Hepatocyte (in vitro differentiated cells): ENCODE measurements around the gene HKDC1. TPM values are rescaled to one million over a fixed set of nuclear protein-coding genes. Genes with fewer than 3 reads are reported as not detected.

Experiments used
- DNase-seq: peaks from one replicate; pipeline ENCODE4 v3.0.0-alpha.2; 2016; ENCODE audit warnings: low spot score
- H2AFZ ChIP-seq: fragments of 200-600 bp; sonication (generic); 2 replicates; pipeline ENCODE4 v1.6.0; 2016; ENCODE audit warnings: antibody characterized with exemption, mild to moderate bottlenecking
- H3K27ac ChIP-seq: fragments of 200-600 bp; sonication (generic); 2 replicates; pipeline ENCODE4 v1.5.1; 2016; ENCODE audit warnings: mild to moderate bottlenecking
- H3K27me3 ChIP-seq: fragments of 200-600 bp; sonication (generic); 2 replicates; pipeline ENCODE4 v1.6.1; 2016
- H3K36me3 ChIP-seq: fragments of 200-600 bp; sonication (generic); replicated peaks from 2 replicates; pipeline ENCODE4 v1.5.1; 2016; ENCODE audit warnings: low read depth; ENCODE audit not compliant: insufficient read depth
- H3K4me1 ChIP-seq: fragments of 200-600 bp; sonication (generic); 2 replicates; pipeline ENCODE4 v1.5.1; 2016; ENCODE audit warnings: mild to moderate bottlenecking, moderate library complexity; ENCODE audit not compliant: insufficient read depth
- H3K4me2 ChIP-seq: fragments of 200-600 bp; sonication (generic); 2 replicates; pipeline ENCODE4 v1.6.0; 2016
- H3K4me3 ChIP-seq: fragments of 200-600 bp; sonication (generic); 2 replicates; pipeline ENCODE4 v1.5.1; 2016; ENCODE audit warnings: mild to moderate bottlenecking
- H3K79me2 ChIP-seq: fragments of 200-600 bp; sonication (generic); 2 replicates; pipeline ENCODE4 v1.6.0; 2017; ENCODE audit warnings: mild to moderate bottlenecking
- H3K9me2 ChIP-seq: fragments of 200-600 bp; sonication (generic); replicated peaks from 2 replicates; pipeline ENCODE4 v1.6.0; 2017; ENCODE audit warnings: mild to moderate bottlenecking; ENCODE audit not compliant: insufficient read depth
- H3K9me3 ChIP-seq: fragments of 200-600 bp; sonication (generic); 2 replicates; pipeline ENCODE4 v1.5.1; 2016; ENCODE audit warnings: low read depth, mild to moderate bottlenecking
- H4K20me1 ChIP-seq: fragments of 200-600 bp; sonication (generic); 2 replicates; pipeline ENCODE4 v1.6.0; 2016; ENCODE audit warnings: mild to moderate bottlenecking; ENCODE audit not compliant: insufficient read depth, poor library complexity, severe bottlenecking
- CTCF ChIP-seq: fragments of 200-600 bp; sonication (generic); IDR thresholded peaks from 2 replicates; pipeline ENCODE4 v1.5.1; 2016; ENCODE audit warnings: antibody characterized with exemption, mild to moderate bottlenecking; ENCODE audit not compliant: poor library complexity
- EZH2 ChIP-seq: fragments of 200-600 bp; sonication (generic); IDR thresholded peaks from 2 replicates; pipeline ENCODE4 v1.6.1; 2016; ENCODE audit warnings: antibody characterized with exemption, mild to moderate bottlenecking, borderline replicate concordance
- EZH2phosphoT487 ChIP-seq: fragments of 200-600 bp; sonication (generic); IDR thresholded peaks from one replicate; pipeline ENCODE4 v1.6.1; 2018; ENCODE audit warnings: antibody characterized with exemption, mild to moderate bottlenecking, low read depth, moderate library complexity; ENCODE audit not compliant: unreplicated experiment, severe bottlenecking
- WGBS: methylation state at CpG from one replicate; pipeline ENCODE4 v1.1.6; 2016; ENCODE audit warnings: low lambda C conversion rate; ENCODE audit errors: missing lambda C conversion rate; 5-methylcytosine and 5-hydroxymethylcytosine counted together
- polyA plus RNA-seq: library from polyadenylated mRNA; unstranded; fragments of >200 nt; fragmentation: Nextera tagmentation; extraction: Ambion mirVana; gene quantifications from 2 replicates; pipeline ENCODE4 v1.2.1, GENCODE V29; 2016
- total RNA-seq: library from RNA; depleted of rRNA; stranded (reverse); fragments of >200 nt; gene quantifications from 2 replicates; pipeline ENCODE4 v1.2.3, GENCODE V29; 2014

The HKDC1 gene
- total and polyA plus RNA-seq, 2 experiments from 2014 or later: 23.6 to 27.9 TPM

- Histone ChIP-seq H3K4me3 (no peak overlapping the region), H3K36me3 (no peaks in the 10 kb centered on the region), H4K20me1 (no peaks in the 10 kb centered on the region), H3K27ac (no peak overlapping the region), H3K9me2 (no peaks in the 10 kb centered on the region), H3K9me3 (no peaks in the 10 kb centered on the region), H3K79me2 (no peaks in the 10 kb centered on the region), H3K4me2 (no peak overlapping the region), H2AFZ (no peak overlapping the region), H3K4me1 (no peaks in the 10 kb centered on the region), H3K27me3 (no peaks in the 10 kb centered on the region)
- TF ChIP-seq EZH2phosphoT487 (no peak), EZH2 (no peak), CTCF (no peak)
- DNase-seq: no peak
- 94% methylated on average over 17 of the region's 17 CpGs for WGBS
Observed at GRCh38 chr10:69265521-69265920, 45.4 kb downstream of the HKDC1 start.

- no peaks in the 10 kb centered on the region for H3K27me3 ChIP-seq
- no peak overlapping the region for H2AFZ ChIP-seq
- no peaks in the 10 kb centered on the region for H4K20me1 ChIP-seq
- no peak for TF ChIP-seq CTCF
- TF ChIP-seq EZH2: no peak
- no peak overlapping the region for H3K4me3 ChIP-seq
- DNase-seq: no peak
- no peak overlapping the region for H3K4me2 ChIP-seq
- WGBS: 93% methylated on average over 14 of the region's 14 CpGs
- no peaks in the 10 kb centered on the region for H3K9me2 ChIP-seq
- no peaks in the 10 kb centered on the region for H3K79me2 ChIP-seq
- H3K36me3 ChIP-seq: no peaks in the 10 kb centered on the region
- no peaks in the 10 kb centered on the region for H3K9me3 ChIP-seq
- H3K27ac ChIP-seq: no peak overlapping the region
- H3K4me1 ChIP-seq: no peaks in the 10 kb centered on the region
Observed at GRCh38 chr10:69268761-69269416, 48.8 kb downstream of the HKDC1 start.

GRCh38 chr10:69269761-69270160 is 49.6 kb downstream of the HKDC1 start:
- no peak overlapping the region for H2AFZ ChIP-seq
- no peak for TF ChIP-seq EZH2phosphoT487
- no peak for TF ChIP-seq EZH2
- TF ChIP-seq CTCF: no peak
- no peaks in the 10 kb centered on the region for H3K4me1 ChIP-seq
- no peaks in the 10 kb centered on the region for H3K9me3 ChIP-seq
- WGBS: 66% methylated on average over 2 of the region's 2 CpGs
- H4K20me1 ChIP-seq: no peaks in the 10 kb centered on the region
- H3K79me2 ChIP-seq: no peaks in the 10 kb centered on the region
- no peaks in the 10 kb centered on the region for H3K9me2 ChIP-seq
- H3K4me2 ChIP-seq: no peak overlapping the region
- H3K27me3 ChIP-seq: no peaks in the 10 kb centered on the region
- H3K27ac ChIP-seq: no peak overlapping the region
- no peaks in the 10 kb centered on the region for H3K36me3 ChIP-seq
- no peak for DNase-seq
- no peak overlapping the region for H3K4me3 ChIP-seq
